Epithelial cell of proximal tubule (primary cell): ENCODE measurements around the gene CMTM8. TPM values are rescaled to one million over a fixed set of nuclear protein-coding genes. Genes with fewer than 3 reads are reported as not detected.

Source experiments
- DNase-seq: peaks from one replicate; pipeline ENCODE4 v3.0.0-alpha.2; 2011; ENCODE audit warnings: low read depth
- H3K4me3 ChIP-seq: 2 replicates; pipeline ENCODE4 v1.5.1; 2011; ENCODE audit warnings: low read depth, mild to moderate bottlenecking, low read length
- CTCF ChIP-seq: conservative IDR thresholded peaks from 2 replicates; pipeline ENCODE4 v1.5.1; 2012; ENCODE audit warnings: low read depth, mild to moderate bottlenecking, low read length
- total RNA-seq: library from RNA; depleted of rRNA; stranded (reverse); fragments of >200 nt; gene quantifications from 2 replicates; pipeline ENCODE4 v1.2.3, GENCODE V29; 2015

The CMTM8 gene
- total RNA-seq, 1 donor from 2014 or later, result 9.2 TPM

- no peak overlapping the region for H3K4me3 ChIP-seq
- no peak for TF ChIP-seq CTCF
Measured at GRCh38 chr3:32372213-32372490, 133.7 kb downstream of the CMTM8 start.

GRCh38 chr3:32373276-32373675 is 134.8 kb downstream of the CMTM8 start:
- no peak for TF ChIP-seq CTCF
- DNase-seq, result no peak
- H3K4me3 ChIP-seq, result no peak overlapping the region

More at GRCh38 chr3:32372213-32372490, 133.7 kb downstream of the CMTM8 start:
- no peak for DNase-seq

DNA sequence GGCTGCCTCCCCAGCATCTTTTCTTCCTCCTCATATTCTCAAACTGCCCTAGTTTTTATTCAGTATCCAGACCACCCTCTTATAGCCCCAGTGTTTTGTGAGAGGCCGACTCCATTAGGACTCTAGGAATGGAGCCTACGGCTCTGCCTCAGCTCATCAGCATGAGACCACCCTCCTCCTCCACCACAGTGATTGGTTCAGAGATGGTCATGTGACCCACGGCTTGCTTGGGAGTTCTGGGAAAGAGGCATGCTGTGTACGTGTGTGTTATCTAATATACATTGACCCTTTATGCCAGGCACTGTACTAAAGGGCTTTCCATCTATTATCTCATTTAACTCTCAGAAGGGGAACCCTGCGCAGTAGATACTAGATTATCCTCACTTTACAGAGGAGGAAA is 135.4 kb downstream of the CMTM8 start:
- no peak for DNase-seq
- TF ChIP-seq CTCF, result no peak
- H3K4me3 ChIP-seq, result no peak overlapping the region

DNA sequence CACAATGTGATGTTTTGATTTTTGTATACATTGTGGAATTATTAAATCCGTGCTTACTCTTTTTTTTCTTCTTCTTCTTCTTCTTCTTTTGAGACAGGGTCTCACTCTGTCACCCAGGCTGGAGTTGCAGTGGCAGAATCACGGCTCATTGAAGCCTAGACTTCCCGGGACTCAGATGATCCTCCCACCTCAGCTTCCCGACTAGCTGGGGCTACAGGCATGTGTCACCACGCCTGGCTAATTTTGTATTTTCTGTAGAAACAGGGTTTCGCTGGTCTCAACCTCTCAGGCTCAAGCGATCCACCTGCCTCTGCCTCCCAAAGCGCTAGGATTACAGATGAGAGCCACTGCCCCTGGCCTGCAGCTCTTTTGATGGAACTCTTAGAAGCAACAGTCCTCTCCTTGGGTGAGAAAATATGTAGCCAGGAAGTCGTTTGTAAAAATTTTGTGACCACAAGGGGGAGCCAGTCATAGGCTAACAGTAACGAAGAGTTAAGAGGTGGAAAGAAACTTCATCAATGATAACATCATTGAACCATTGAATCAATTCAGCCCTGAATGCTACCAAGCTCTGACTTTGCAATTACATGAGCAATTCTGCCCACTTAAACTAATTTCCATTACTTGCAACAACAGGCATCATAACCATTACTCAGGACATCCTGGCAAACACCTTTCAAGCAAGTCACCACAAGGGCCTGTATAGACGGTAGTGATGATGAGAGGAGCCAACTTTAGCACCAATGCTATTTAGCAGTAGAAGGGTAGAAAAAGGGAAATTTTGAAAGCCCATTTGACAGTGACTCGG is 136.5 kb downstream of the CMTM8 start:
- no peak overlapping the region for H3K4me3 ChIP-seq
- TF ChIP-seq CTCF, result peak; percentile 74
- peak; percentile 55 for DNase-seq

DNA sequence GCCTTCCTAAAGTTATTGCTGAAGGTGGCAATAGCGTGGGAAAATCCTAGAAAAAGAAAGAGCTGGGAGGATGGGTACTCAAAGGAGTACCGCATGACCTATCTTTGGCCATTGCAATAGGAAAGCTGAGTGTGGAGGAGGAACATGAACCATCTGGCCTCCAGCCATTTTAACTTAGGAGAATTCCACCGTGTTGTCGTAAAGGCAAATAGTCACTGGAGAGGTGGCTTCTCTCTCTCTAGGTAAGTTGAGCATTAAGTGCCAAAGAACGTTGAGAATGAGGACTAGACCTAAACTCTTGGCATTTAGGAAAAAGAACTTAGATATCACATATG is 137.1 kb downstream of the CMTM8 start:
- DNase-seq, result no peak
- no peak overlapping the region for H3K4me3 ChIP-seq
- no peak for TF ChIP-seq CTCF

- no peak for TF ChIP-seq CTCF
- no peak for DNase-seq
- no peak overlapping the region for H3K4me3 ChIP-seq
Measured at GRCh38 chr3:32376115-32376514, 137.6 kb downstream of the CMTM8 start.

DNA sequence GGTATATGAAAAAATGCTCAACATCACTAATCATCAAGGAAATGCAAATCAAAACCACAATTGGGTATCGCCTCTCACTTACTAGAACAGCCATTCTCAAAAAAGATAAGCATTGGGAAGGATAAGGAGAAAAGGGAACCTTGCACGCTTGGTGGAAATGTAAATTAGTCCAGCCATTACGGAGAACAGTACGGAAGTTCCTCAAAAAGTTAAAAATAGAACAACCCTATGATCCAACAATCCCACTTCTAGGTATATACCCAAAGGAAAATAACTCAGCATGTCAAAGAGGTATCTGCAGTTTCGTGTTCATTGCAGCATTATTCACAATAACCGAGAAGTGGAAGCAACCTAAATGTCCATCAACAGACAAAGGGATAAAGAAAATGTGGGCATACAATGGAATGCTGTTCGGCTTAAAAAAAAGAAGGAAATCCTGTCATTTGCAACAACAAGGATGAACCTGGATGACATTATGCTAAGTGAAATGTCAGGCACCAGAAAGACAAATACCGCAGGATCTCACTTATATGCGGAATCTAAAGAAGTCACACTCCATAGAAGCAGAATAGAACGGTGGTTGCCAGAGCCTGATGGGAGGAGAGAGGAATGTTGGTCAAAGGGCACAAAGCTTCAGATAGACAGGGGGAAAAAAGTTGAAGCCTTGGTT is 141.5 kb downstream of the CMTM8 start:
- no peak for DNase-seq
- no peak for TF ChIP-seq CTCF
- H3K4me3 ChIP-seq, result no peak overlapping the region
